DND-41 (cell line): Measurements from ENCODE around the gene KCNIP1.

Experiments
- EZH2 ChIP-seq: IDR thresholded peaks from 3 replicates; pipeline ENCODE4 v1.6.1; 2012; ENCODE audit warnings: borderline replicate concordance, low read depth, mild to moderate bottlenecking, moderate library complexity, low read length, inconsistent platforms; ENCODE audit not compliant: severe bottlenecking
- TF ChIP-seq, protein P1 (sequence below): IDR thresholded peaks from 2 replicates; pipeline ENCODE4 v1.5.1; 2012; ENCODE audit warnings: borderline replicate concordance, low read length, moderate library complexity, mild to moderate bottlenecking; ENCODE audit not compliant: poor library complexity, severe bottlenecking; ENCODE audit errors: extremely low read depth

GRCh38 chr5:170746961-170747340 is 243.1 kb downstream of the KCNIP1 start:
- TF ChIP-seq, protein P1, sequence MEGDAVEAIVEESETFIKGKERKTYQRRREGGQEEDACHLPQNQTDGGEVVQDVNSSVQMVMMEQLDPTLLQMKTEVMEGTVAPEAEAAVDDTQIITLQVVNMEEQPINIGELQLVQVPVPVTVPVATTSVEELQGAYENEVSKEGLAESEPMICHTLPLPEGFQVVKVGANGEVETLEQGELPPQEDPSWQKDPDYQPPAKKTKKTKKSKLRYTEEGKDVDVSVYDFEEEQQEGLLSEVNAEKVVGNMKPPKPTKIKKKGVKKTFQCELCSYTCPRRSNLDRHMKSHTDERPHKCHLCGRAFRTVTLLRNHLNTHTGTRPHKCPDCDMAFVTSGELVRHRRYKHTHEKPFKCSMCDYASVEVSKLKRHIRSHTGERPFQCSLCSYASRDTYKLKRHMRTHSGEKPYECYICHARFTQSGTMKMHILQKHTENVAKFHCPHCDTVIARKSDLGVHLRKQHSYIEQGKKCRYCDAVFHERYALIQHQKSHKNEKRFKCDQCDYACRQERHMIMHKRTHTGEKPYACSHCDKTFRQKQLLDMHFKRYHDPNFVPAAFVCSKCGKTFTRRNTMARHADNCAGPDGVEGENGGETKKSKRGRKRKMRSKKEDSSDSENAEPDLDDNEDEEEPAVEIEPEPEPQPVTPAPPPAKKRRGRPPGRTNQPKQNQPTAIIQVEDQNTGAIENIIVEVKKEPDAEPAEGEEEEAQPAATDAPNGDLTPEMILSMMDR = no peak
- no peak for TF ChIP-seq EZH2
